H9 (cell line): ENCODE measurements around the gene CACFD1. TPM values are rescaled to one million over a fixed set of nuclear protein-coding genes. Genes with fewer than 3 reads are reported as not detected.

ENCODE experiments used
- DNase-seq: peaks from one replicate; pipeline ENCODE4 v3.0.0-alpha.2; 2017
- H2AFZ ChIP-seq: one replicate; pipeline ENCODE4 v1.6.1; 2013; ENCODE audit warnings: mild to moderate bottlenecking, low read length, control low read depth, moderate library complexity
- H2AK5ac ChIP-seq: 2 replicates; pipeline ENCODE4 v1.6.1; 2013; ENCODE audit warnings: low read length, control low read depth, mixed read lengths; ENCODE audit not compliant: insufficient read length
- H2BK120ac ChIP-seq: one replicate; pipeline ENCODE4 v1.6.1; 2013; ENCODE audit warnings: low read depth, mild to moderate bottlenecking, low read length, control low read depth, inconsistent platforms; ENCODE audit not compliant: poor library complexity, severe bottlenecking
- H2BK12ac ChIP-seq: 2 replicates; pipeline ENCODE4 v1.6.1; 2013; ENCODE audit warnings: low read length, control low read depth, mixed read lengths, low read depth; ENCODE audit not compliant: insufficient read length
- H2BK15ac ChIP-seq: 2 replicates; pipeline ENCODE4 v1.6.1; 2013; ENCODE audit warnings: low read depth, low read length, control low read depth
- H2BK20ac ChIP-seq: one replicate; pipeline ENCODE4 v1.6.1; 2013; ENCODE audit warnings: low read depth, mild to moderate bottlenecking, low read length, control low read depth, inconsistent platforms; ENCODE audit not compliant: poor library complexity, severe bottlenecking
- H2BK5ac ChIP-seq: 2 replicates; pipeline ENCODE4 v1.6.1; 2013; ENCODE audit warnings: low read length, control low read depth, mixed read lengths; ENCODE audit not compliant: insufficient read length
- H3K14ac ChIP-seq: 2 replicates; pipeline ENCODE4 v1.6.1; 2013; ENCODE audit warnings: low read length, control low read depth; ENCODE audit not compliant: insufficient read depth
- H3K18ac ChIP-seq: 2 replicates; pipeline ENCODE4 v1.6.1; 2013; ENCODE audit warnings: low read depth, mild to moderate bottlenecking, mixed read lengths, low read length, control low read depth; ENCODE audit not compliant: insufficient read length
- H3K23ac ChIP-seq: 2 replicates; pipeline ENCODE4 v1.6.1; 2013; ENCODE audit warnings: low read length, control low read depth, mixed read lengths, low read depth; ENCODE audit not compliant: insufficient read length
- H3K23me2 ChIP-seq: 2 replicates; pipeline ENCODE4 v1.6.1; 2013; ENCODE audit warnings: low read depth, mild to moderate bottlenecking, mixed read lengths, low read length, control low read depth; ENCODE audit not compliant: insufficient read length, poor library complexity, severe bottlenecking
- H3K27ac ChIP-seq: 2 replicates; pipeline ENCODE4 v1.5.1; 2013; ENCODE audit warnings: low read length, control low read depth, mixed read lengths, low read depth; ENCODE audit not compliant: insufficient read length
- H3K27me3 ChIP-seq: 2 replicates; pipeline ENCODE4 v1.6.1; 2013; ENCODE audit warnings: low read length, control low read depth, inconsistent platforms; ENCODE audit not compliant: insufficient read depth
- H3K4ac ChIP-seq: 2 replicates; pipeline ENCODE4 v1.6.1; 2013; ENCODE audit warnings: low read depth, mild to moderate bottlenecking, control low read depth, inconsistent platforms, low read length, moderate library complexity
- H3K4me1 ChIP-seq: 2 replicates; pipeline ENCODE4 v1.6.1; 2013; ENCODE audit warnings: low read length, control low read depth, inconsistent platforms; ENCODE audit not compliant: insufficient read depth
- H3K4me2 ChIP-seq: 2 replicates; pipeline ENCODE4 v1.6.1; 2013; ENCODE audit warnings: low read length, control low read depth, mixed read lengths; ENCODE audit not compliant: insufficient read length, insufficient read depth
- H3K56ac ChIP-seq: 2 replicates; pipeline ENCODE4 v1.6.1; 2013; ENCODE audit warnings: low read depth, mild to moderate bottlenecking, mixed read lengths, low read length, control low read depth; ENCODE audit not compliant: insufficient read length
- H3K79me1 ChIP-seq: 2 replicates; pipeline ENCODE4 v1.6.1; 2013; ENCODE audit warnings: low read depth, mild to moderate bottlenecking, moderate library complexity, low read length, control low read depth, inconsistent platforms; ENCODE audit not compliant: insufficient read depth, poor library complexity, severe bottlenecking
- H3K79me2 ChIP-seq: 2 replicates; pipeline ENCODE4 v1.6.1; 2013; ENCODE audit warnings: low read length, control low read depth, inconsistent platforms; ENCODE audit not compliant: insufficient read depth
- H3K9ac ChIP-seq: 2 replicates; pipeline ENCODE4 v1.6.1; 2013; ENCODE audit warnings: low read length, control low read depth, mixed read lengths; ENCODE audit not compliant: insufficient read length; ENCODE audit errors: extremely low read depth
- H3K9me3 ChIP-seq: one replicate; pipeline ENCODE4 v1.6.1; 2013; ENCODE audit warnings: low read depth, low read length, inconsistent platforms; ENCODE audit not compliant: control insufficient read depth
- H3T11ph ChIP-seq: one replicate; pipeline ENCODE4 v1.6.1; 2013; ENCODE audit warnings: mild to moderate bottlenecking, low read length, control low read depth, inconsistent platforms
- H4K20me1 ChIP-seq: one replicate; pipeline ENCODE4 v1.6.1; 2013; ENCODE audit not compliant: control insufficient read depth, insufficient read length, insufficient read depth
- H4K5ac ChIP-seq: 2 replicates; pipeline ENCODE4 v1.6.1; 2013; ENCODE audit warnings: low read depth, mild to moderate bottlenecking, mixed read lengths, low read length, control low read depth; ENCODE audit not compliant: insufficient read length
- H4K8ac ChIP-seq: replicated peaks from 2 replicates; pipeline ENCODE4 v1.6.1; 2013; ENCODE audit warnings: low read length, control low read depth, mixed read lengths, low read depth; ENCODE audit not compliant: insufficient read length
- H4K91ac ChIP-seq: 2 replicates; pipeline ENCODE4 v1.6.1; 2013; ENCODE audit warnings: low read depth, mild to moderate bottlenecking, moderate library complexity, mixed read lengths, low read length, control low read depth; ENCODE audit not compliant: insufficient read length
- H3K27ac Mint-ChIP-seq, 3 experiments: 2 replicates in 2 of 3; 3 replicates in 1 of 3; pipeline ENCODE4 v1.8.0; 2020 to 2021; ENCODE audit warnings: mixed read lengths in 3 of 3, mild to moderate bottlenecking in 1 of 3, moderate library complexity in 1 of 3
- H3K27me3 Mint-ChIP-seq: 2 replicates; pipeline ENCODE4 v1.8.0; 2021; ENCODE audit warnings: low read depth, mild to moderate bottlenecking, moderate library complexity, mixed read lengths
- H3K36me3 Mint-ChIP-seq, 3 experiments: 2 replicates in 2 of 3; 3 replicates in 1 of 3; pipeline ENCODE4 v1.8.0; 2020 to 2021; ENCODE audit warnings: low read depth in 3 of 3, mixed read lengths in 3 of 3; ENCODE audit not compliant: insufficient read depth in 1 of 3
- H3K4me1 Mint-ChIP-seq, 2 experiments: 2 replicates each; pipeline ENCODE4 v1.8.0; 2020; ENCODE audit warnings: mixed read lengths in 2 of 2
- H3K4me3 Mint-ChIP-seq, 2 experiments: 2 replicates in 1 of 2; 3 replicates in 1 of 2; pipeline ENCODE4 v1.8.0; 2020 to 2021; ENCODE audit warnings: mild to moderate bottlenecking in 2 of 2, mixed read lengths in 2 of 2, moderate library complexity in 1 of 2
- H3K9me3 Mint-ChIP-seq, 2 experiments: 2 replicates in 1 of 2; 3 replicates in 1 of 2; pipeline ENCODE4 v1.8.0; 2020; ENCODE audit warnings: mild to moderate bottlenecking in 2 of 2, mixed read lengths in 2 of 2, moderate library complexity in 1 of 2
- WGBS: extraction: QIAGEN DNeasy Blood & Tissue Kit; methylation state at CpG from one replicate; pipeline ENCODE4 v1.1.7; 2013; ENCODE audit warnings: missing lambda C conversion rate, low lambda C conversion rate, mixed read lengths; ENCODE audit not compliant: insufficient read length; ENCODE audit errors: extremely low coverage; 5-methylcytosine and 5-hydroxymethylcytosine counted together
- total RNA-seq: library from RNA; stranded (reverse); gene quantifications from 2 replicates; pipeline ENCODE4 v1.2.1, GENCODE V29; 2021
- TF ChIP-seq, protein P1 (sequence below): fragments of 200-600 bp; sonication (generic); conservative IDR thresholded peaks from 3 replicates; pipeline ENCODE4 v1.8.0; 2021; ENCODE audit warnings: antibody characterized with exemption, mild to moderate bottlenecking

CACFD1 gene
- total RNA-seq, 1 experiment from 2014 or later, result 20.0 TPM

DNA sequence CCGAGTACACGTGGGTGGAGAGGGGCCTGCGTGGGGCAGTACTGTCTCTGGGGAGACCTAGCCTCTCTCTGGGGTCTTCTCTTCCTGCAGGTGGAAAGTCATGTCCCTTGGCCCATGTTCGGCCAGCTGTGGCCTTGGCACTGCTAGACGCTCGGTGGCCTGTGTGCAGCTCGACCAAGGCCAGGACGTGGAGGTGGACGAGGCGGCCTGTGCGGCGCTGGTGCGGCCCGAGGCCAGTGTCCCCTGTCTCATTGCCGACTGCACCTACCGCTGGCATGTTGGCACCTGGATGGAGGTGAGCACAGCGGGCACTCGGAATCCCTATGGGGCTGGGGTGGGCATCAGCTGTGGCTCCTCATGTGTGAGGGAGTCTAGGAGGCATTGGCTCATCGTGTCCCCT is 5.5 kb upstream of the CACFD1 start:
- Histone ChIP-seq H3T11ph (no peak overlapping the region), H3K18ac (no peak overlapping the region), H3K4me1 (no peaks in the 10 kb centered on the region; the same call in 1 of the 2 replicates), H4K8ac (no peak overlapping the region), H3K14ac (no peak overlapping the region), H3K9ac (no peak overlapping the region), H2BK20ac (no peak overlapping the region), H2AFZ (no peak overlapping the region), H3K56ac (no peak overlapping the region), H3K27me3 (no peaks in the 10 kb centered on the region), H3K4me2 (no peak overlapping the region), H2BK12ac (no peak overlapping the region), H4K20me1 (no peaks in the 10 kb centered on the region), H2BK5ac (no peak overlapping the region), H3K79me1 (no peaks in the 10 kb centered on the region), H3K23me2 (peaks cover 6% of the 10 kb centered on the region), H3K27ac (no peak overlapping the region), H2AK5ac (no peak overlapping the region), H3K23ac (no peak overlapping the region), H3K9me3 (no peaks in the 10 kb centered on the region), H4K91ac (no peak overlapping the region), H2BK120ac (no peak overlapping the region), H3K79me2 (no peaks in the 10 kb centered on the region), H3K4ac (no peak overlapping the region), H4K5ac (no peak overlapping the region), H2BK15ac (no peak overlapping the region)
- no peak for DNase-seq
- Mint-ChIP-seq H3K27ac (peak overlapping the region in 2 of 3 experiments; percentile 9 to 48; a peak in 1 of 7 replicates), H3K36me3 (no peaks in the 10 kb centered on the region), H3K27me3 (peaks cover 5% of the 10 kb centered on the region), H3K4me3 (no peak overlapping the region), H3K9me3 (no peaks in the 10 kb centered on the region), H3K4me1 (peaks cover 8 to 11% of the 10 kb centered on the region in 2 experiments)
- TF ChIP-seq, protein P1, sequence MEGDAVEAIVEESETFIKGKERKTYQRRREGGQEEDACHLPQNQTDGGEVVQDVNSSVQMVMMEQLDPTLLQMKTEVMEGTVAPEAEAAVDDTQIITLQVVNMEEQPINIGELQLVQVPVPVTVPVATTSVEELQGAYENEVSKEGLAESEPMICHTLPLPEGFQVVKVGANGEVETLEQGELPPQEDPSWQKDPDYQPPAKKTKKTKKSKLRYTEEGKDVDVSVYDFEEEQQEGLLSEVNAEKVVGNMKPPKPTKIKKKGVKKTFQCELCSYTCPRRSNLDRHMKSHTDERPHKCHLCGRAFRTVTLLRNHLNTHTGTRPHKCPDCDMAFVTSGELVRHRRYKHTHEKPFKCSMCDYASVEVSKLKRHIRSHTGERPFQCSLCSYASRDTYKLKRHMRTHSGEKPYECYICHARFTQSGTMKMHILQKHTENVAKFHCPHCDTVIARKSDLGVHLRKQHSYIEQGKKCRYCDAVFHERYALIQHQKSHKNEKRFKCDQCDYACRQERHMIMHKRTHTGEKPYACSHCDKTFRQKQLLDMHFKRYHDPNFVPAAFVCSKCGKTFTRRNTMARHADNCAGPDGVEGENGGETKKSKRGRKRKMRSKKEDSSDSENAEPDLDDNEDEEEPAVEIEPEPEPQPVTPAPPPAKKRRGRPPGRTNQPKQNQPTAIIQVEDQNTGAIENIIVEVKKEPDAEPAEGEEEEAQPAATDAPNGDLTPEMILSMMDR, result no peak
- WGBS, result no CpG with 5 or more reads among the region's 19 CpGs
